Sigmoid colon (tissue), 3 donors: Measurements from ENCODE around the gene FOXL3.

ENCODE experiments used
- POLR2A ChIP-seq, 2 donors: fragments of 450-650 bp; IDR thresholded peaks; one replicate each; pipeline ENCODE4 v1.6.1; 2016; ENCODE audit warnings: antibody characterized with exemption in 2 of 2, mild to moderate bottlenecking in 2 of 2, moderate library complexity in 2 of 2
- TF ChIP-seq, protein P1 (sequence below), 4 experiments: fragments of 450-650 bp in 3 of 4; fragments of 200-600 bp in 1 of 4; IDR thresholded peaks; one replicate each; pipeline ENCODE4 v1.5.1; 2016 to 2019; ENCODE audit warnings: antibody characterized with exemption in 4 of 4, mild to moderate bottlenecking in 3 of 4, moderate library complexity in 2 of 4

DNA sequence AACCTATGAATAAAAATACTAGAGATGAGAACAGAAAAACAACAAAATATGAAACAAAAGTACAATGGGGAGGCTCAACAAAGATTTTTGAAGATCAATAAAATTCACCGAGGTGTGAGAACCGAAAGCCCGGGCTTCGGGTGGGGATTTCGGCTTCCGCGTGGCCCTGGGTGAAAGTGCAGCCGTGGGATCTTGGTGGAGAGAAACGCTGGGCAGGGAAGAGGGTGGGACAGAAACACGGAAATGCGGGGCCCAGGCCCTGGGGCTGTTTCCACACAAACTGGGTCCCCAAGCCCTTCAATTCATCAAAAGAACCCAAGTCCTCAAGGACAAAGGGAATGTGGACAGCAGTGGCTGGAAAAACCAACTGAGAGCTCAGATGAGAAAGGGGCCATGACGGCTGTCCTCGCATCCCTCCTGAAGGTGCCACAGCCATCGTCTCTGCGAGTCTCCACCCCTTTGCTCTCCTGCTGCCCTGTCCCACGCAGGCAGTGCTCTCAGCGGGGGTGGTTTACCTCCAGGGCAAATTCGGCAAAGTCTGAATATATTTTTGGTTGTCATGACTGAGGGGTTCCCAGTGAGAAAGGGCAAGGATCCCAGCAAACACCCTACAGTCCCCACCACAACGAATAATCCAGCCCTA, 19.7 kb downstream of the FOXL3 start:
- TF ChIP-seq, protein P1, sequence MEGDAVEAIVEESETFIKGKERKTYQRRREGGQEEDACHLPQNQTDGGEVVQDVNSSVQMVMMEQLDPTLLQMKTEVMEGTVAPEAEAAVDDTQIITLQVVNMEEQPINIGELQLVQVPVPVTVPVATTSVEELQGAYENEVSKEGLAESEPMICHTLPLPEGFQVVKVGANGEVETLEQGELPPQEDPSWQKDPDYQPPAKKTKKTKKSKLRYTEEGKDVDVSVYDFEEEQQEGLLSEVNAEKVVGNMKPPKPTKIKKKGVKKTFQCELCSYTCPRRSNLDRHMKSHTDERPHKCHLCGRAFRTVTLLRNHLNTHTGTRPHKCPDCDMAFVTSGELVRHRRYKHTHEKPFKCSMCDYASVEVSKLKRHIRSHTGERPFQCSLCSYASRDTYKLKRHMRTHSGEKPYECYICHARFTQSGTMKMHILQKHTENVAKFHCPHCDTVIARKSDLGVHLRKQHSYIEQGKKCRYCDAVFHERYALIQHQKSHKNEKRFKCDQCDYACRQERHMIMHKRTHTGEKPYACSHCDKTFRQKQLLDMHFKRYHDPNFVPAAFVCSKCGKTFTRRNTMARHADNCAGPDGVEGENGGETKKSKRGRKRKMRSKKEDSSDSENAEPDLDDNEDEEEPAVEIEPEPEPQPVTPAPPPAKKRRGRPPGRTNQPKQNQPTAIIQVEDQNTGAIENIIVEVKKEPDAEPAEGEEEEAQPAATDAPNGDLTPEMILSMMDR (IDR thresholded peaks at IDR 0.05), result no peak
- TF ChIP-seq POLR2A (IDR thresholded peaks at IDR 0.05), result no peak
